ENCODE results near the gene ZNF804A.

ZNF804A gene

DNA sequence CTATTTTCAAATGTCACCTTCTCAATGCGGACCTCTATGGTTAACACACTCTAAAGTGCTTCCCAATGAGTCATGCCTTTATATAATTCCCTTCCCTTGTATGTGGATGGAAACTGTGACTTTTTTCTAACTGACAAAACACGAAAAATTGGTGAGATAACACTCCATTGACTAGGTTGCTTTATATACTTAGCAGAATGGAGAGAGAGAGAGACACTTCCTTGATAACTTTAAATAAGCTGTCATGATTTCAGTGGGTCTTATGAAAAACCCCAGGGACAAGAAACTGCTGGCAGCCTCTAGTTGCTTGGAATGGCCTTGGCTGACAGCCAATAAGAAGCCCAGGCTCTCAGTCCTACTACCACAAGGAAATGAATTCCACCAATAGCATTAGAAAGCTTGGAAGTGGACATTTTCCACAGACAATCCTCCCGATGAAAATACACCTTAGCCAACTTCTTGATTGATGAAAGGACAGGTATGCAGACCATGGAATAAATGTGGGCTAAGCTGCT is 322.2 kb downstream of the ZNF804A start:
- no peak for DNase-seq (ENCODE audit: extremely low read depth in 1 of 2, low read depth in 1 of 2)

GRCh38 chr2:184921676-184922075 is 323.3 kb downstream of the ZNF804A start:
- no peak for DNase-seq (ENCODE audit: extremely low read depth in 1 of 2, low read depth in 1 of 2)

DNA sequence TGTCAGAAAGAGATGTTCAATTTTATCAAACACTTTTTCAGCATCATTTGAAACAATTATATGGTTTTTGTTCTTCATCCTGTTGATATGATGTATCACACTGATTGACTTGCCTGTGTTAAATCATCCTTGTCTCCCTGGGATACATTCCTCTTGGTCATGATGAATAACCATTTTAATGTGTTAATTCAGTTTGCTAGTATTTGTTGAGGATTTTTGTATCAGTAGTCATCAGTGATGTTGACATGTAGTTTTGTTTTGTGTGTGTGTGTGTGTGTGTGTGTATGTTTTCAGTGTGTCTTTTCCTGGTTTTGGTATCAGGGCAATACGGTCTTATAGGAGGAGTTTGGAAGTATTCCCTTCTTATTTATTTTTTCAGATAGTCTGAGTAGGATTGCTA is 325.4 kb downstream of the ZNF804A start:
- no peak for DNase-seq (ENCODE audit: extremely low read depth in 1 of 2, low read depth in 1 of 2)

DNA sequence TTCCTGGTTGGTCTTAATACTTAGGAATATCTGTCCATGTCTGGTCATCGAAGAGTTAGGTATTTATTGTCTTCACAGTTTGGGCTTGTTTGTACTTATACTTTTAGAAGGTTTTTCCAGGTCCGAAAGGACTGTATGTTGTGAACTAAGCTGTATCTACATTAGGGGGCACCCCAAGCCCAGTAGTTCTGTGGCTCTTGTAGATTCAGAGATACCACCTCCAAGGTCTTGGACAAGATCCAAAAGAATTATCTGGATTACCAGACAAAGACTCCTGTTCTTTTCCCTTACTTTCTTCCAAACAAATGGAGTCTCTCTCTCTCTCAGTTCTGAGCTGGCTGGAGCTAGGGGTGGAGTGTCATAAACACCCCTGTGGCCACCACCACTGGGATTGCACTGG is 328.7 kb downstream of the ZNF804A start:
- DNase-seq (ENCODE audit: extremely low read depth in 1 of 2, low read depth in 1 of 2): no peak

GRCh38 chr2:184936761-184937160 is 338.4 kb downstream of the ZNF804A start:
- no peak for DNase-seq (ENCODE audit: extremely low read depth in 1 of 2, low read depth in 1 of 2)

DNA sequence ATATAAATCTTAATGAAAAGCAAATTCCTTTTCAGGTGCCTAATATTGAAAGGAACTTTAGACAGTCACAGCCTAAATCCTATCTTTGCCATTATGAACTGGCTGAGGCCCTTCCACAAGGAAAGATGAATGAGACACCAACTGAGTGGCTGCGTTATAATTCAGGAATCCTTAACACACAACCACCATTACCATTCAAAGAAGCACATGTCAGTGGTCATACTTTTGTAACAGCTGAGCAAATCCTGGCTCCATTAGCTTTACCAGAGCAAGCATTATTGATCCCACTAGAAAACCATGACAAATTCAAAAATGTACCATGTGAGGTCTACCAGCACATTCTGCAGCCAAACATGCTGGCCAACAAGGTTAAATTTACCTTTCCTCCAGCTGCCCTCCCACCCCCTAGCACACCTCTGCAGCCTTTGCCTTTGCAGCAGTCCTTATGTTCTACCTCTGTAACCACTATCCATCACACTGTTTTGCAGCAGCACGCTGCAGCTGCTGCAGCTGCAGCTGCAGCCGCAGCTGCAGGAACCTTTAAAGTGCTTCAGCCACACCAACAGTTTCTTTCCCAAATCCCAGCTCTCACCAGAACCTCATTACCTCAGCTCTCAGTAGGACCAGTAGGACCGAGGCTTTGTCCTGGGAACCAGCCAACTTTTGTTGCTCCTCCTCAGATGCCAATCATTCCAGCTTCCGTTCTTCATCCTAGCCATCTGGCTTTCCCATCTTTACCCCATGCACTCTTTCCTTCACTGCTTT is 340.1 kb downstream of the ZNF804A start:
- no peak for DNase-seq (ENCODE audit: extremely low read depth in 1 of 2, low read depth in 1 of 2)

- DNase-seq (ENCODE audit: extremely low read depth in 1 of 2, low read depth in 1 of 2): no peak
Observed at GRCh38 chr2:184945326-184945725, 347.0 kb downstream of the ZNF804A start.

- no peak for DNase-seq (ENCODE audit: extremely low read depth in 1 of 2, low read depth in 1 of 2)
Observed at GRCh38 chr2:184945824-184946223, 347.5 kb downstream of the ZNF804A start.

GRCh38 chr2:184956856-184957255 is 358.5 kb downstream of the ZNF804A start:
- DNase-seq (ENCODE audit: extremely low read depth in 1 of 2, low read depth in 1 of 2): no peak

DNA sequence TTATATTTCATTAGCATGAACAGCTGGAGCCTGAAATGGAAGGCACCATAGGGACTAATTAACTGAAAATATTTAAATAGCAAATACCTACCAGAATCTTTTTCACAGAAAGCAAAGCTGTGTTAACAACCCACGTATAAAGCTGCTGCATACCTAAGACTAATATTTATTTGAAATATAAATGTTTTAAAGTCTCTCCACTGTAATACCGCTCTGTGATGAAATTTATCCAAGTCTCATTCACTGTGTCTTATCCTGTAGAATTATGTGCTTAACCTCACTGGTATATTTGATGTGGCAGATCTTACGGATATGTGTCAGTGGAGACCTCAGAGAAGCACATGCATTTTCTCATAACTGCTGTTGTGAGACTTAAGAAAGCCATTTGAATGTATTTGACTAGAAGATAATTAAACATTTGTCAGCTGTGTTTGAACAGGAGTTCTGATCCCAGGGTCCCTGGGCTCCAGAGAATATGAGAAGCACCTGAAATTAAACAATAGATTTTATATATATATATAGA is 373.3 kb downstream of the ZNF804A start:
- no peak for DNase-seq (ENCODE audit: extremely low read depth in 1 of 2, low read depth in 1 of 2)
